GM18511 (cell line): ENCODE results near the gene RFTN1.

Experiments used
- ATAC-seq: cut with Tn5 transposase; IDR thresholded peaks from one replicate; pipeline ENCODE4 v1.9.1; 2021; ENCODE audit warnings: mild to moderate bottlenecking, moderate library complexity; ENCODE audit not compliant: unreplicated experiment

RFTN1 gene

GRCh38 chr3:16441371-16441875 is 72.1 kb downstream of the RFTN1 start:
- ATAC-seq, result no peak

GRCh38 chr3:16439848-16440708 is 73.4 kb downstream of the RFTN1 start:
- ATAC-seq, result no peak

- ATAC-seq, result no peak
Measured at GRCh38 chr3:16439163-16439847, 74.2 kb downstream of the RFTN1 start.

DNA sequence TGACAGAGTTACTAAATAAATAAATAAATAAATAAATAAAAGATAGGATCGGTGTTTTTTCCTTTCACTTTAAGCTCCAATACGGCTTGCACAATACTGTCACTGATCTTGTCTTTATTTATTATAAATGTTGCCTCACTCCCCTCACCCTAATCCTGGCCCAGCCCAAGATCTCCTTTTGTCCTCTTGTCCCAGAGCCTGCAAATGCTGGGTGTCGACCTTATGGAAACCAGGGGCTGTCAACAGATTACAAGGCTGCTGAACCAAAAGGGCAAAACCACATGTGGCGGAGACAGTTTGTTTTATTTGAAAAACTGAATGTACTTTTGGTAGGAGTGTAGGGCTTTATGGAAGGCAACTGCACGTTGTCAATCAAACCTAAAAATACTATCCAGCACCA is 75.9 kb downstream of the RFTN1 start:
- ATAC-seq, result no peak

- peak; percentile 75 for ATAC-seq
Measured at GRCh38 chr3:16433701-16434151, 79.8 kb downstream of the RFTN1 start.

DNA sequence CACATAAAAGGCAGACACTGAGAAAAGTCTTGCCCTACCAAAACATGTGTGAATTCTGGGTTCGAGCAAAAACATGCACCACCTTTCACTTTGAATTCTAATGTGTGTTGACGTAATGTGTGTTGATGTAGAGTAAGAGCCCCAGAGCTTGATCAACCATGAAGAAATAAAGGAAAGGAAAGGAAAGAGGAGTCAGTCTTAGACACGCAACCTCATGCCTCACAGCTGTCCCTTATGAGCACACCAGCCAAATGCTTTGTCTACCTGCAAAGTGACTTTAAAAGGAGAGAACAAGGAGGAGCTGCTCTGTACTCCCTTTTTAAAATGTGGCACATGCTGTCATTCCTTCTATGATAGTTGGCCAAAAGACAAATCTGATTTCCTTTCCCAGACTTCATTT is 80.8 kb downstream of the RFTN1 start:
- ATAC-seq, result peak; percentile 36

GRCh38 chr3:16430717-16431630 is 82.5 kb downstream of the RFTN1 start:
- ATAC-seq, result peak; percentile 57

- ATAC-seq, result no peak
Measured at GRCh38 chr3:16429086-16429485, 84.4 kb downstream of the RFTN1 start.

- ATAC-seq, result no peak
Measured at GRCh38 chr3:16428612-16429011, 84.9 kb downstream of the RFTN1 start.

- ATAC-seq, result no peak
Measured at GRCh38 chr3:16427103-16427965, 86.2 kb downstream of the RFTN1 start.

DNA sequence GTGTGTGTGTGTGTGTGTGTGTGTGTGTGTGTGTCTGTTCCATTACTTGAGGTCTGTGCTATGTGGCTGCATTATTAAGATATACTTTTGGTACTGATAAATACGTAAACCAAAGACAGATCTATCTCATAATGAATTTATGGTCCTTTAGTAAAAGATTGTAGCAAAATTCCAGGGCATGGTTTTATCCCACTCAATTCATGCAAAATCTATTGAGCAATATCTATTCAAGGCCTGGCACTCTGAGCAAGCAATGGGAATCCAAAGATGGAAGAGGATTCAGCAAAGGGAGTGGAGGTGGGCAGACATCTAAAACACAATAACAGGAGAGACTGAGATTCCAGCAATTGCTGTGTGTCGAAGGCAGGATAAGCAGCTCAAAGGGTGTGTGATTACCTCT is 86.8 kb downstream of the RFTN1 start:
- ATAC-seq, result no peak

DNA sequence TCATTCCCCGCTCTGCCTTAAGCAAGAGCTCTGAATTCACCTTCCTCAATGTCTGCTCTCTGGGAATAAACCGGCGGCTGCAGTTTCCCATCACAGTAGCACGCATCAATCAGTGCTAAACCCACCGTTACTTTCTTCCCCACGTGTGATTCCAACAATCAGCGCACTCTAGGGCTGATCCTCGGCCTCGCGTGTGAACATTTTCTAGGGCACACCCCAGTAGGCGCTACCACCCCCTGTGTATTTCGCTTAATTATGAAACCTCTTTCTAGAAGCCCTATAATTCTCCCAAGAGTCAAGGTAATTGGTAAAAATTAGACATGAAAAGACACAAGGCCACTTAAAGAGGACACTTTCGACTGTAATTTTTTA is 87.5 kb downstream of the RFTN1 start:
- no peak for ATAC-seq

- ATAC-seq, result no peak
Measured at GRCh38 chr3:16425398-16426028, 88.0 kb downstream of the RFTN1 start.

GRCh38 chr3:16423947-16424673 is 89.4 kb downstream of the RFTN1 start:
- peak; percentile 88 for ATAC-seq

- no peak for ATAC-seq
Measured at GRCh38 chr3:16423298-16423697, 90.2 kb downstream of the RFTN1 start.

- no peak for ATAC-seq
Measured at GRCh38 chr3:16419640-16420241, 93.8 kb downstream of the RFTN1 start.

- ATAC-seq, result peak; percentile 42
Measured at GRCh38 chr3:16417945-16418739, 95.4 kb downstream of the RFTN1 start.
